NCI-H510A (cell line): ENCODE data around the gene BGLAP.

Source experiments
- DNase-seq: peaks from one replicate; lab custom pipeline; 2025; lab: John Stamatoyannopoulos, UW

The BGLAP gene

DNA sequence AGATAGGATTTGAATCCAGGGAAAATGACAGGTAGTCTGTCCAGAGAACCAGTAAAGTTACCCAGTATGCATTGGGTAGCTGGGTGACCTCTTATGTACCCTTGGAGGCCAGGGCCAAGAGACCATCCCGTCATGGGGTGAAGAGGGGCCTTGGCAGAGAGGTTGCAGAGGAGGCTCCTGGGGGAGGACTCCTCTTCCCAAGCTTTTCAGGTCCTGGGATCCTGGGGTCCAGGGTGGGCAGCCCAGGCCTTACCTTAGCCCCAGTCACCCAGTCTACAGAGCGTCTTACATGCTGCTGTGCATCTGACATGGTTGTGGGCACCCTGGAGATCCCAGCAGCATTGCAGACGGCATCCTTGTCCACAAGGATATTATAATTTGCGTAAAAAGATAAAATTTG, 15.2 kb upstream of the BGLAP start:
- DNase-seq = no peak

DNA sequence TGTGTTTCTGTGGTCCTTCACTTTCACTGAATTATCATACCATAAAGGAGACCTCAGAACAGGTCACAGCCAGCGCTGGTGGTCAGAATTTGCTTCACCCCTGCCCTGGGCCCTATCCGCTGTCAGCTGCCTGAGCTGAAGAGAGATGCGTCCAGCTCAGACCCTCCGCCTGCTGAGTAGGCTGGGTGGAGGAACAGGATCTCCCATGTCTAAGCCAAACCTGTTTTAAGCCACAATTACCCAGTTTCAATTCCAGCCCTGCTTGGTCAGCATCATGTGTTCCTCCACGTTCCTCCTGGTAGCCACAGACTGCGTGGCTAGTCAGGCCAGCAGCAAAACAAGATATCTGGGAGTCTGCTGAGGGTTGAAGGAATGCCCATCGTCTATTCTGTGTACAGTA, 13.5 kb upstream of the BGLAP start:
- no peak for DNase-seq

DNA sequence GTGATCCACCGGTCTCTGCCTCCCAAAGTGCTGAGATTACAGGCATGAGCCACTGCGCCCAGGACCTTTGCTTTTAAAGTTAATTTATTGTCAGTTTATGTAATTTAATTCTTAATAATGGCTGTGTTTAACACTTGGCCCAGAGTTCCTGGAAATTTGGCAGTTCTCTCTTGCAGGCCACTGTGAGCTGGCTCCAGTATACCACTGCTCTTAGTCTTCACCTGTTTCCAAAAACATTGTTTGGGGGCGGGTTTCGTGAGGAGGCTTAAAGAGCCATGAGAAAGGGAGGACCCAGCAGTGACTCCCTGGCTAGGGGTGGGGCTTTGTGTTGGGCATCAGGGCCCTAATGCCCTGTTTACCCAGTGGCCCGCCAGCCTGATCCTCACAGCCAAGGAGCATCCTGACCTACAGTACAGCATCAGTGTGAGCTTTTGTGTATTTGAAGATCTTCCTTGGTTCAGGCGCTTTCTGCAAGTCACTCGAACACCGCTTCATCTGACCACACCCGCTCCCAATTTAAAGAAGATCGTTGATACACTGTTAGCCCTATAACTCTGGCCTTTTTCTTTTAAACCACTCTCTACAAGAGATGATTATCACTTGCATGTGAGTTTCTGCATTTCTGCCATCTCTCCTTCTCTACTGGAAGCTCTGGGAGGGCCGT, 12.0 kb upstream of the BGLAP start:
- no peak for DNase-seq

DNA sequence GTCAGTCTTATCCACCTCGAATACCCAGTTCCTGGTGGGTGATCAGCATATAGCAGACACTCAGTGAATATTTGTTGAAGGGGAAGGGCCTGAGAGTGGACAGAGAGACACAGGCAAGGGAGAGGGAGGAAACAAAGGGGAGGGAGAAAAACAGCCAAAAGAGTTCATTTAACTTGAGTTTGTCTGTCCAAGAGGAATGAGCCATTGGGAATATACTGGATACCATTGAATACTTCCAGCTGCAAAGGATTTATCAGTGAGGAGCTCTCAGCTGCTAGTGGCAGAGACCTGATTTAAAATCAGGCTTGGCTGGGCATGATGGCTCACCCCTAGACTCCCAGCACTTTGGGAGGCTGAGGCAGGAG, 11.5 kb upstream of the BGLAP start:
- DNase-seq = no peak

DNA sequence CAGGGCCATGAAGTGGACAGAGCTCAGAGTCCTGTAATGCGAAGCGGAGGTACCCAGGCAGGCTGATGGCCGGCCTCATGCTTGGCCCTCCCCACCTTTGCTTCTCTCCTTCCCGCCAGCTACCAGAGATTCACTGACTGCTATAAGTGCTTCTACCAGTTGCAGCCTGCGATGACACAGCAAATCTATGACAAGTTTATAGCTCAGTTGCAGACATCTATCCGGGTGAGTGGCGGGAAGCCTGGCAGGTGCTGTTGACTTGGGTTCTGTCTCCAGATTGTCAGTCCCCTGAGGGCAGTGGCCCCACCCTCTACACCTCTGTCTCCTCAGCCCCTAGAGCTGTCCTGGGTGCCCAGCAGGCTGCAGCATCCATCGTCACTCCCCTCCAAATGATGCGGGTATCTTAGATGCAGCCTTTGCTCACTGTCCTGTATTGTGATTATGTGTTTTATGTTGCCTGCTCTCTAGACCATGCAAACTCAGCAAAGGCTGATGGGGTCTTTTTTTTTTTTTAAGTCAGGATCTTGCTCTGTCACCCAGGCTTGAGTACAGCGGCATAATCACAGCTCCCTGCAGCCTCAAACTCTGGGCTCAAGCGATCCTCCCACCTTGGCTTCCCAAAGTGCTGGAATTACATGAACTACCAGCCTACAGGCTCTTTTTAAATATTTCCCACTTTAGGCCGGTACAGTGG, 9.6 kb upstream of the BGLAP start:
- peak; percentile 74 for DNase-seq

- DNase-seq = no peak
These were observed 8.4 kb upstream of the BGLAP start for GRCh38 chr1:156233426-156234127.

DNA sequence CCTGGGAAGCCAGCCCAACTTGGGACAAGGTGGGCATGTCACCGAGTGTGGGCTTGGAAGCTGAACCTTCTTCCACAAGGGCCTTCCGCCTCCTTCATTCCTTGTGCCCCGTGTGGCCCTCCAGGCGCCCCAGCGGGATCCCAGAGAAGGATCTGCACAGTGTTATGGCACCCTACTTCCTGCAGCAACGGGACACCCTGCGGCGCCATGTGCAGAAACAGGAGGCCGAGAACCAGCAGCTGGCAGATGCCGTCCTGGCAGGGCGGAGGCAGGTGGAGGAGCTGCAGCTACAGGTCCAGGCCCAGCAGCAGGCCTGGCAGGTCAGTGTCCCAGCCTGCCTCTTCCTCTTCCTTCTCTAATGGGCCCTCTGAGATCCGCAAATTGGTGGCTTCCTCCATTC, 5.8 kb upstream of the BGLAP start:
- DNase-seq = no peak

DNA sequence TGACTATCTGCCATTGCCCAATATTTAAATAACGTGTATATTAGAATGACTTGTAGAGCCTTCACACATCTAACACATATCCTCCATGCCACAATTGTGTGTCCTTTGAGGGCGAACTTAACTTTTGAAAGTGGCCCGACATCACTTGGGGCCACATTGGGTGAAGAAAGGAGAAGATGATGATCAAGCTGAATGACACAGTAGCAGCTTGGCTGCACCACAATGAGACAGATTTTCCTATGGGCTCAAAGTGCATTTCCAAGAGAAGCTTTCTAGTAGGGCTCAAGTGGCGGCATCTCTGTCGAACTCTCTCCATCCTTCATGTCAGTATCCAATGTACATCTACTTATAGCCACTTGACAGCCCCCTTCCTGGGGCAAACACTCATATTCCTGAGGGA, 3.7 kb upstream of the BGLAP start:
- DNase-seq = no peak

DNA sequence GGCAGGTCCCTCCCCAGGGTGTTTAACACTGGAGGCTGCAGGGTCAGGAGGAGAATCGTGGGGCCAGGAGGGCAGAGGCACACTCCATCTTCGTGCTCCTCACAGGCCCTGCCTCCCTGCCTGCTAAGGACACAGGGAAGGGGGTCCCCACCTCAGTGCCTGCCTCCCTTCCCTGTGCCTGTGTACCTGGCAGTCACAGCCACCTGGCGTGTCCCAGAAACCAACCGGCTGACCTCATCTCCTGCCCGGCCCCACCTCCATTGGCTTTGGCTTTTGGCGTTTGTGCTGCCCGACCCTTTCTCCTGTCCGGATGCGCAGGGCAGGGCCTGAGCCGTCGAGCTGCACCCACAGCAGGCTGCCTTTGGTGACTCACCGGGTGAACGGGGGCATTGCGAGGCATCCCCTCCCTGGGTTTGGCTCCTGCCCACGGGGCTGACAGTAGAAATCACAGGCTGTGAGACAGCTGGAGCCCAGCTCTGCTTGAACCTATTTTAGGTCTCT, 623 bp upstream of the BGLAP start:
- DNase-seq = no peak

DNA sequence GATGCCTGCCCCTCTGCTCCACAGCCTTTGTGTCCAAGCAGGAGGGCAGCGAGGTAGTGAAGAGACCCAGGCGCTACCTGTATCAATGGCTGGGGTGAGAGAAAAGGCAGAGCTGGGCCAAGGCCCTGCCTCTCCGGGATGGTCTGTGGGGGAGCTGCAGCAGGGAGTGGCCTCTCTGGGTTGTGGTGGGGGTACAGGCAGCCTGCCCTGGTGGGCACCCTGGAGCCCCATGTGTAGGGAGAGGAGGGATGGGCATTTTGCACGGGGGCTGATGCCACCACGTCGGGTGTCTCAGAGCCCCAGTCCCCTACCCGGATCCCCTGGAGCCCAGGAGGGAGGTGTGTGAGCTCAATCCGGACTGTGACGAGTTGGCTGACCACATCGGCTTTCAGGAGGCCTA, 754 bp downstream of the BGLAP start:
- no peak for DNase-seq

DNA sequence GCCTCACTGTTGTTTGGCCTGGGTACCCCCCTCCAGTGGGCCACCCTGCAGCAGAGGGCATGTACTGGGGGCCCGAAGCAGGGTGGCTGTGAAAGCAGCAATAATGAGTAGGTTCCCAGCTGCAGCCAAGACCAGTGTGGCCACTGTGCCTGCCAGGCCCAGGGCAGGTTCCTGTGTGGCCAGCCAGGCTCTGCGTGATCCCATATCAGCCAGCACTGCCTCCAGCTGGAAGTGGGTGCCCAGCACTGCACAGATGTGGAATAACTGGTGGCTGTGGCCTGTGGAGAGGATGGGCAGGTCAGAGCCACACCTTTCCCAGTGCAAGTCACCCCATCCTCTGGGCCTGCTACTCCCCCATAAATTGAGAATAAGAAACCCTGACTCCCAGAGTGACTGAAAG, 2.1 kb downstream of the BGLAP start:
- DNase-seq = no peak

GRCh38 chr1:156244712-156245111, 2.7 kb downstream of the BGLAP start:
- no peak for DNase-seq

DNA sequence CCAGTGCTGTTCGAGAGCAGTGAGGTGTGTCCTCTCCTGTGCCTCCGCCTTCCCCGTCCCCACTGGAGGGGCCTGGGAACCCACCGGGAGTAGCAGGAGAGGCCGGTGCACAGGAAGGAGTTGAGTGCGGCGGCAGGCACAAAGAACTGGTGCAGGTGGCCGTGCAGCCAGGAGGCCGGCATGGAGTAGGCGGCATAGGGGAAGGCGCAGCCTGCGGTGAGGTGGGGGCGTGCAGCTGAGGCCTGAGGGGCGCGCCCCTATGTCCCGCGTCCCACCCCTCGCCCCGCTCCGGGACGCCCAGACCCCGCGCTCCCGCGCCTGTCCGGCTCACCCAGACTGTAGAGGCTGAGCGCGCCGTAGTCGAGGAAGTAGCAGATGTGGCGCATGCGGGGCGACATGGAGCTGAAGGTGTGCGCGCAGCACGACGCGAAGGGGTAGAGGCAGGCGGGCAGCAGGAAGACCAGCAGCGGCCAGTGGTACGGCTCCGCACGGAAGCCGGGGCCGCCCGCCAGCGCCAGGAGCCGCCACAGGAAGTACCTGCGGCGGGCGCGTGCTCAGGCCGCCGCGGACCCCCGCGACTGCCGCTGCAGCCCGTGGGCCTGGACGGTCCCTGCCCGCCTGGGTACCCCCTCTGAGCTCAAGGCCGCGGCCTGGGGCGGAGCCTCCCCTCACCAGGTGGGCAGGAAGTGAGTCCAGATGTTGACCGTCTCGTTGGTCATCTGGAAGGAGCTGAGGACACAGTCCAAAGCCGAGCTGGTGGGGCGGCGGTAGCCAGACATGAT, 3.7 kb downstream of the BGLAP start:
- peak; percentile 45 for DNase-seq

DNA sequence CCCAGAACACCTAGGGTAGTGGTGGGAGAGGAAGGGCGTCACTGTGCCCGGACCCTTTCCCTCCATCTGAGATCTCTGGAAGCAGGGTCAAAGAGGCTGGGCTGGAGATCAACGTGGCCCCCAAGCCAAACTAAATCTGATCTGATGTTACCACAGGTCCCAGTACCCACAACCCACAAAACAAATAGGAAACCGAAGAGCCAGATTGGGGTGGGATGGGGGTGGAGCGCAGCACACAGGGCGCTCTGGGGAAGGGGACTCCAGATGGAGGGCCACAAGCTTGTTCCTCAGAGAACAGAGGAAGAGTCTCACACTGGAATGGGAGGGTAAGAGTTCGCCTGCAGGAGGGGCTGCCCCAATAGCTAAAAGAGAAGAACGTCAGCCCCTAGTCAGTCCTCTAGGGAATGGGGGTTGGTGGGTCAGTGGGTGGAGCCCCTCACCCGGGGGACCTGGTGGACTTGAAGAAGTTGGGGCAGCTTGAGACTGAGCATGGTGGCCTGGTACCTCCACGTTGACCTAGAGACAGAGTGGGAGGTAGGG, 4.3 kb downstream of the BGLAP start:
- DNase-seq = no peak

- no peak for DNase-seq
These were observed 4.9 kb downstream of the BGLAP start for GRCh38 chr1:156246781-156247459.

DNA sequence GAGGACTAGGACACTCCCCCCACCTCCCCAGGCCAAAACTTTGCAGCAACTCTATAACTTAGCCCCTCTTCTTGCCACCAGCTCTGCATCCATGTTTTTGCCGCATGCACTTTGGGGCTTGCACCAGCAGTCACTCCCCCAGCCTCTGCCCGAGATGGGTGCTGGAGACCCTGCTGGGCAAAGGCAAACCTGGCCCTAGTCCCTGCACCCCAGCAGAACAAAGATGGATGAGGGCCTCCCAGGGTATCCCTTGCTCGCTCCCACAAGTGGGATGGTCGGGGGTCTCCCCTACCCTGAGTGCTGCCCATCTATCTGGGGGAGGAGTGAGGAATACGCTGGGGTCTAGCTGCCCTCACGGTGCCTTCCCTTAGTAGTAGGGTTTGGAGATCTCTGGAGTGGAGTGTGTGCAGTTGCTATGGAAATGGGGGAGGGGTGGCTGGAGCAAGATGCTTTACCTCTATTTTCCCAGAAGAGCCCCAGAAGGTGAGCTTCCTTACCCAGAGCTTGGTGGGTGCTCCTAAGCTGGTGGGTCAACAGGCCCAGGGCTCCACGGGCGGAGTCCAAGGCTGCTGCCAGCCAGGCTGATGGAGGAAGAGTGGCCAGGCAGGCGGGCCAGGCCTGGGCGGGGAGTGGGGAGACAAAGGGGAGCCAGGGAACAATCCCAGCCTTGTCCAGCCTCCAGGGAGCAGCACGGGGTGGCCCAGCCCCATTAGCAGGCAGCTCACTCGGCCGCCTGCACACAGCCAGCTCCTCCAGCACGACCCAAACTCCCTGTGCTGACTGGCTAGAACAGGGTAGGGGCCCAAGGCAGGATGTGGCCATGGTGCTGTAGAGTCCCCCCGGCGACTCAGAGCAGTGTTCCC, 5.7 kb downstream of the BGLAP start, which contains the start of gene PAQR6:
Gene PAQR6 (minus strand): TSS at position 597 of the 863 bp plus-strand sequence. CDS start 1,325 bp downstream, outside the sequence.
- no peak for DNase-seq

- DNase-seq = no peak
These were observed 6.3 kb downstream of the BGLAP start for GRCh38 chr1:156248323-156248683.

GRCh38 chr1:156249593-156249992, 7.6 kb downstream of the BGLAP start:
- no peak for DNase-seq

DNA sequence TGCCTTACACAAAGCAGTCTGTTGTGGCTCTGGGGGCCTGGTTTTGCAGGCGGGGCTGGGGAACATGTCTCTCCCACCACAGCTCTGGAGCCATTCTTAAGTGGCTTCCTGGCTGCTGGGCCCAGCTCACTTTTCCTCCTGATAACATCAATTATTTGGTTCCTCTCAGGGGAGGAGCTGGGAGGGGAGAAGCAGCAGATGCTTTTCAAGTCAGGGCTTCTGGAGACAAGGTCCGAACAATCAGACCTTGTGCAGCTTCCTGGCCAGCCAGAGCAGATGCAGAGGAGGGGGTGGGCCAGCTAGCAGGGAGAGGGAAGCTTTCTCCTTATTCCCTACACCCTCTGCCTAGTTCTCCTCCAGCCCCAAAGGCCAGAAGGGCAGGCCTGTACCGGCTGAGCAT, 9.5 kb downstream of the BGLAP start:
- DNase-seq = no peak

GRCh38 chr1:156253634-156254033, 11.7 kb downstream of the BGLAP start:
- DNase-seq = no peak

- DNase-seq = no peak
These were observed 15.7 kb downstream of the BGLAP start for GRCh38 chr1:156257711-156258110.
